ENCODE data around the gene B3GALNT2.

- TF ChIP-seq CTCF (conservative IDR thresholded peaks at IDR 0.05; ENCODE audit: low read depth, low read length) (no peak), EZH2 (IDR thresholded peaks at IDR 0.05; ENCODE audit: low read length, unreplicated experiment) (no peak)
Observed at GRCh38 chr1:235511470-235512240, 7.4 kb upstream of the B3GALNT2 start.

All from PC-3 (cell line).